Measurements from ENCODE around the gene ATG9B.
"Not testable (repeated sequence)": the region's sequence is repeated elsewhere in the genome, so short reads cannot be mapped to it uniquely, and the experiment has no call there.

The ATG9B gene

DNA sequence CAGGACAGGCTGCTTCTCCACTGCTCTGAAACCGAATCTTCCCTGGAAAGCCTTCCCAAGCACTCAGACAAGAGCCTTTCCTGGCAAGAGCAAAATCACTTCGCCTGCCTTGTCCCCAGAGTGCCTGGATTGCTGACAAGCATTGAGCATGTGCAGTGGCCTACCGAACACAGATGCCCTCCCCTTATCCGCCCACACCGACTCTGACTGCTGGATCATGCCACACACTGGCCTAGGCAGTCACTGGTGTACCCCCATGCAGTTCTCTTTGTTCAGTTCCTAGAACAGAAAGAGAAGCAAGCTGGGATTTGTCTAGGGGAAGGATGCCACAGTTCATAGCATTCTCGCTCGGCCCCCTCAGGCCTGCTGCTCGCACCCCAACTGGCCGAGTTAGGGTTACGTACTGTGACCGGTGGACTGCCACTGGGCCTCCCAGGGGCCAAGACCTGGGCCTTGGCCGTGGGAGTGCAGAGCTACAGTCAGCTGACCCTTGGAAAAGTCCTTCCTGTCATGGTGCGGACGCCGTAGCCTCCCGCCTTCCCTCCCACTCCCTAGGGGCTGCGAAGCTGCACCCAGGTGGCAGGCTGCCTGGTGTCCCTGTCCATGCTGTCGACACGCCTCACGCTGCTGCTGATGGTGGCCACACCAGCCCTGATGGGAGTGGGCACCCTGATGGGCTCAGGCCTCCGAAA, 10.9 kb upstream of the ATG9B start:
- no peak for DNase-seq (ENCODE audit: low read depth)

- DNase-seq (ENCODE audit: low read depth), result no peak
Observed at GRCh38 chr7:151034312-151035025, 10.2 kb upstream of the ATG9B start.

- no peak for DNase-seq (ENCODE audit: low read depth)
Observed at GRCh38 chr7:151033864-151034249, 9.6 kb upstream of the ATG9B start.

DNA sequence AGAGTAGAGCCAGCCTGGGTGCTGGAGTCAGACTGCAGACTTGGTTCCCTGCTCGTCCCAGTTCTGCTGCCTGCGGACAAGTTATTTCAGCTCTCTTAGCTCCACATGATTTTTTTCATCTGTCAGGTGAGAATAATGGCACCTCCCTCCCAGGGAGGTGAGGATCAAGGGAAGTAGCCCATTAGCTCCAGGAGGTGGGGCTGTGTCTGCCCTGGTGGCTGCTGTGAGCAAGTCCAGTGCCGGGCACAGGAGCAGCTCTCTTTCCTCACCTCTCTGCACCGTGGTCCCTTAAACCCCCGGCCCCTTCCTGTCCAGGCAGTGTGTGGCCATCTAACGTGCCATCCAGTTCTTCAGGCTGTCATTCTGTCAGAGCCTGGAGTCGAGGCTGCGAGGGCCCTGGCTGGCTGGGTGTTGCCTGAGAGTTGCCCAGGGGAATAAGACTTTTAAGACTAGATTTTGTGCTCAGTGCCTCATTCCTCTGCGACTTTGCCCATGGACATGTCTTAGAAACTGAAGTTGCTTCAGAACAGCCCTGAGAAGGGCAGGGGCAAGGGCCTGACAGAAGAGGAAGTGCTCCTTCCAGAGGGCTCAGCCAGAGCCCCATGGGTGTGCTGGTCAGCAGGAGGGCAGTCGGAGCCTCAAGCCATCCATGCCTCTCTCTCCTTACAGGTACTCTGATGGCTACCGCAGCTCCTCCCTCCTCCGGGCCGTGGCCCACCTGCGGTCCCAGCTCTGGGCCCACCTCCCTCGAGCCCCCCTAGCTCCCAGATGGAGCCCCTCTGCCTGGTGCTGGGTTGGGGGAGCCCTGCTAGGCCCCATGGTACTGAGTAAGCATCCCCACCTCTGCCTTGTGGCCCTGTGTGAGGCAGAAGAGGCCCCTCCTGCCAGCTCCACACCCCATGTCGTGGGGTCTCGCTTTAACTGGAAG, 8.9 kb upstream of the ATG9B start:
- no peak for DNase-seq (ENCODE audit: low read depth)

DNA sequence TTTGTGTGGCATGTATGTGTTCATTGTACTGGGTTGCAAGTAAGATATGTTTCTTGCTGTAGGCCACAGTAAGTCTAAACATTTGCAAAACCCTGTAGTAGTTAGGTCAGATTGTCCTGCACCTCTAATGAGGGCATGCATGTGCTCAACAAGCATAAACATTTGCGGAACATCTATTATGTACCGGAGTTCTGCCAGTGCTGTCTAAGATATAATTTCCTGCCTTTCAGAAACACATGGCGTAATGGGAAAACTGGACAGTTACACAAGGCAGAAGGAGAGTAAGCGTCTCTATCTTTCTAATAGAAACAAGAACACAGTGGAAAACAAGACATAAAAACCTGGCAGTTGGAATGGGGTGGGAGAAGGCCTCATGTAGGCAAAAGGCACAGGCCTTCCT, 6.7 kb upstream of the ATG9B start:
- peak; percentile 19 for DNase-seq (ENCODE audit: low read depth)

GRCh38 chr7:151028948-151029501, 4.7 kb upstream of the ATG9B start:
- no peak for DNase-seq (ENCODE audit: low read depth)

DNA sequence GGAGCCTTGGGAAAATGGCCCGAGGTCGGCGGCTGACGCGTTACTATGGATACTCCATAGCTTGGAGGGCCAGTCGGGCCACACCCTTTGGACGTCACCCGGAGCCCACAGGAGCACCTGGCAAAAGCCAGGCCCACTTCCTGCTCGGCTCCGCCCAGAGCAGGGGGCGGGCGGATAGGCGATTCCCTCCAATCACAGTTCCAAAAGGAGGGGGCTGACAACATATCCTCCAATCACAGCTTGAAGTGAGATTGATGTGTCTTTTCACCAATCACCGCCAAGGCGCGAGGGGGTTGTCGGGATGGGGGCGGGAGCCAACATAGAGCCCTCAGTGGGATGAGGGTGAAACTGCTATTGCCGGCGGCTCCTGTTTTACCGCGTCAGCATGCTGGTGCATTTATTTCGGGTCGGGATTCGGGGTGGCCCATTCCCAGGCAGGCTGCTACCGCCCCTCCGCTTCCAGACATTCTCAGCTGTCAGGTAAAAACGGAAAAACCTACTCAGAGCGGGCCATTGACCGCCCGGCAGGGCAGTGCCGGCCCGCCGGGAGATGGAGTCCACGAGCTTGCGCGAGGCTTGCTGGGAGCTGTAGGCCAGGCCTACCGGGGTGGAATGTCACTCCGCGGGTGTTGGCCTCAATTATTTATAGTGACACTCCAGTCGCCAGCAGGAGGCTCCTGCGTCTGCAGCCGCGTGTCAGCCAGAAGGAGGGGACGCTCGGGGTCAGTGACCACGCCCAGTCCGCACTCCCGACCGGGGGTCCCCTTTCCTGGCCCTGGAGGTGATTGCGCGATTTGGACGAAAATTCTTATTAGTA, 4.0 kb upstream of the ATG9B start, which contains the start of gene ABCB8:
TSS of gene ABCB8 (plus strand) at position 320 of the 817 bp plus-strand sequence. CDS start at position 386, 66 bp downstream.
- DNase-seq (ENCODE audit: low read depth), result peak; percentile 97

DNA sequence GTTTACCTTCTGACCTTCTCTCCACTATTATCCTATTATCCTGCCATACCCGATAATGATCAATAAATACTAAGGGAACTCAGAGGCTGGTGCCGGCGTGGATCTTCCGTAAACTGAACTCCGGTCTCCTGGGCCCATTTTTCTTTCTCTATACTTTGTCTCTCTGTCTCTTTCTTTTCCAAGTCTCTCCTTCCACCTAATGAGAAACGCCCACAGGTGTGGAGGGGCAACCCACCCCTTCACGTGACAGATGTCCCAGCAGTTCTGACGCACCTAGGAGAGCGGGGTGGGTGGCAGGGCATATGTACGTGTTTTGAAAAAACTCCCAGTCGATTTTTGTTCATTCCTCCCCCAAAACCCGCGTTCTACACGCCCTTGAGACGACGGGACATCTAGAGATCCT, 3.4 kb upstream of the ATG9B start:
- DNase-seq (ENCODE audit: low read depth), result not testable (repeated sequence)

- peak; percentile 58 for DNase-seq (ENCODE audit: low read depth)
Observed at GRCh38 chr7:151026771-151027727, 2.8 kb upstream of the ATG9B start.

DNA sequence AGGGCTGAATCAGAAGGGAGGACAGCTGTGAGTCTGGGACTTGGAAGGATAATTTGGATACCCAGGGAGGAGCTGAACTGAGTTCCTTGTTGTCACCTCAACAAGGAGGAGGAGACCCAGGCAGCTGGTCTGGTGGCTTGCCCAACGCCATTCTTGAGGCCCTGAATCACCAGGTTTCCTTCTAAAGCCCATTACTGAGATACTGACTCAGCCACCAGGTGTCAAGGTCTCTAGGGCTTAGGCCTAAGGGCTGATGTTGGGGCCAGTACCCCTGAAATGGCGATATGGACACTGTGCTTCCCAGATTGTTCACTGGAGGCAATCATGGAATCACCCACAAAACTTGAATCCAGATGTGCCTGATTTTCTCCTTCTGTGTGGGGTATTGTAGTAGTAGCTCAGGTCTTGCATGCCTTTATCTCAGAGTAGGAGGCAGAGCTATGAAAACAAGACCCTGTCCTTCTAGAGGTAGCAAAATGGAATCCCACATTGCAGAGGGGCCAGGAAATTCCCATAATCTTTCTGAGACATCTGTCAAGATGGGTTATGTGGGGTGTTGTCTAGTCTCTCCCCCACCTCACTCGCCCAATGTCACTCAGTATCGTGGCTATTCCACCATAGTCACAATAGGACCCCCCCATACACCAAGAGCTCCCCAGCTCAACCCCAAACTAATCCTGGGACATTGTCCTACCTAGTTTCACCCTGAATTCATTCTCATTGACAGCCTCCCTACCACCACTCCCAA, 1.8 kb upstream of the ATG9B start:
- DNase-seq (ENCODE audit: low read depth), result peak; percentile 43

DNA sequence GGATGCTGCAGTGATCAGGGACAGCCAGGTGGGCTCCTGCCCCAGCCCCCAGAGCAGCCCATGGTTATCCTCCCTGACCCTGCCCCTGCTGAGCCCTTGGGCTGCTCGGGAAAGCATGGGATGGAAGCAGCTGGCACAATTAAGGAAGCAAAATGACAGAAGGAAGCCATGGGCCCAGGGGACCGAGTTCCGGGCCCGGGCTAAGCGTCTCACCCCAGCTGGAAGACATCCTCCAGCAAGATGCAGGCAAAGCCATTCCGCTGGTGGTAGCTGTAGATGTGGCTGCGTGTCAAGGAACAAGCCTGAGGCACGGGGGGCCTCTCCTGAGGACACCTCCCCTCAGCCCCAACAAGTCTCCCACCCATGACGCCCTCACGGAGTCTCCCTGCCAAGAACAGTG, 1.1 kb downstream of the ATG9B start:
- no peak for DNase-seq (ENCODE audit: low read depth)

DNA sequence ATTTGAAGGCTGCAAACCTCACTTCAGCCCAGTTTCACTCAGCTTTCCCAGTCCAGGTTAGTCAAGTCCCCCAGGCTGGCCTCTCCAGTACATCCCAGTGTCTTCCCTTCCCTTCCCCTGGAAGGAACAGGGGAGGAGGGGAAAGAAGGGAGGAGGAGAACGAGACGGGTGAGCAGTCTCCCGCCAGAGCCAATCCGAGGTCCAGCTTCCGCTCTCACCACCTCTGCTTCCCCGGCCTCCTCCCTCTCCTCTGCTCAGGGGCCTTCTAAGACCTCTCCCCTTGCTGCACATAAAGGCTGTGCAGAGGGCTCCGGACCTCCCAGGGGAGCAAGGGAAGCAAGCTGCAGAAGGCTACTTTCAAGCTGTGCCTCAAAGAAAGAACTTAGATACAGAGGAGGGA, 4.1 kb downstream of the ATG9B start:
- no peak for DNase-seq (ENCODE audit: low read depth)

GRCh38 chr7:151019130-151019447, 5.2 kb downstream of the ATG9B start:
- DNase-seq (ENCODE audit: low read depth), result no peak

DNA sequence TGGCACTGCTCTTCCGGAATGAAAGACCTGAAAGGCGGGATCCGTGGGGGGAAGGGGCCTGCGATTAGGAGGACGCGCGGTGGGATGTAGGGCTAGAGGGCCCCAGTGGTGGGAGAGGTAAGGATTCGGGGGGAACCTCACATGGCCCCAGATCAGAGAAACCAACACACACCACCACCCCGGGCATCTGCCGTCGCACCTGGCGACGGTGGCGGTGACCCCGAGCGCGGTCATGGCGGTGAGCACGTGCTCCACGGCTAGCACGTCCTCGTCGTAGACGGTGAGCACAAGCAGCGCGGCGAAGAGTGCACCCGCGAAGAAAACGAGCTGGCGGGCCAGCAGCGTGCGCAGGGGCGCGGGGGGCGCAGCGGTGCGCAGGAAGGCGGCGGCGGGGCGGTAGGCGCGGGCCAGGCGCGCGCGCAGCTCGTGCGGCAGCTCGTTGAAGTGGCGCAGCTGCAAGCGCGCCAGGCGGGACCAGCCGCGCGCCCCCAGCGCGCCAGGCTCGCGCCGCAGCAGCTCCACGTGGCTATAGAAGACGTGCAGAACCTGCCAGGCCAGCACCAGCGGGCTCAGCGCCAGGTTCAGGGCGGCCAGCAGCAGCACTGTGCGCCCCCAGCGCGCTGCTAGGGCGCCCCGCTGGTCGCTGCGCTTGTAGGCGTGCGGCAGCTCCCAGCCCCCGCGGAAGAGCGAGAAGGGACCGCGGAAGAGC, 5.7 kb downstream of the ATG9B start:
- DNase-seq (ENCODE audit: low read depth), result no peak

GRCh38 chr7:151017953-151018420, 6.3 kb downstream of the ATG9B start:
- DNase-seq (ENCODE audit: low read depth), result peak; percentile 20

DNA sequence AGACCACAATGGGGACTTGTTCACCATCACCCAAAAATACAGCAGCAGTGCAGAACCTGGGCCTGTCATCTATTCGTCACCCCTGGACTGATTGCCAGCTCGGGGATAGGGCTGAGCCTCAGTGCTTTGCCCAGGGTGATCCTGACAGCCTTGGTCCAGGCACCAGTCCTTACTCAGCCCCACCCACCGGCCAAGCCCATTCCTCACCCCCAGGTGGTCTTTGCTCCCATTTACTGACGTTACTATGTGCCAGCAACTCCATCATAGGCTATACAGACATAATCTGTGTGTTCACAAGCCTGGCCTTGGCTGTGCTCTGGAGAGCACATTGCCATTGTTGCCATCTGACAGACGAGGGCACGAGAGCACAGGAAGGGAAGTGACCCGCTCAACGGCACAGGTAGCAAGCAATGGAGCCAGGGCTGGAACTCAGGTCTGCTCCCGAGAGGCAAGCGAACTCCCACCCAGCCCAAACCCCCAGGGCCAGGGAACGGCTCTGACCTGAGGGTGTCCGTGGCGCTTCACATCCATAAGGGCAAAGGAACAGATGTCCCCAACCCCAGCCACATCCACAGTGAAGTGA, 6.8 kb downstream of the ATG9B start:
- no peak for DNase-seq (ENCODE audit: low read depth)

DNA sequence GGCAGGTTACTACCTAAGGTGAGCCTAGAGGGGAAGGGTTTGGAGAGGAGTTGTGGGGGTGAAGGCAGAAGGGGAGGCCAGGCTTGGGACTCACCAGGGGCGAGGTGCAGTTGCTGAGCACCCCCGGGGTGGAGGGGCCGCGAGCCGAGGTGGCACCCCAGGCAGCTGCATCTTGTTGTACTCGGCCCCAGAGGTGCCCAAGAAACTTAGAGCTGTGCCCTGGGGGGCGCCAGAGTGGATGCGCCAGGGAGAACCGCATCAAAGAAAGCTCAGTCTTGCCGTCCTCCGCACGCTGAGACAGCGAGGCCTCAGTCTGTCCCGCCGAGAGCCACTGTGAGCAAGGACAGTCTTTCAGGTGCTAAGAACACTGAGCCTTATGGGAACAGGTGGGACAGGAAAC, 7.4 kb downstream of the ATG9B start:
- no peak for DNase-seq (ENCODE audit: low read depth)

GRCh38 chr7:151016505-151016904, 7.8 kb downstream of the ATG9B start:
- no peak for DNase-seq (ENCODE audit: low read depth)
